GM18508 (cell line): ENCODE data around the gene WNT11.

Experiments used
- ATAC-seq: cut with Tn5 transposase; IDR thresholded peaks from one replicate; pipeline ENCODE4 v1.9.1; 2021; ENCODE audit warnings: moderate number of reproducible peaks; ENCODE audit not compliant: insufficient read depth, unreplicated experiment

Gene WNT11

GRCh38 chr11:76184551-76184993 lies 21.7 kb downstream of the WNT11 start:
- ATAC-seq: no peak

- ATAC-seq: no peak
Observed at GRCh38 chr11:76181371-76181770, 24.9 kb downstream of the WNT11 start.

- no peak for ATAC-seq
Observed at GRCh38 chr11:76179147-76179546, 27.2 kb downstream of the WNT11 start.

- ATAC-seq: no peak
Observed at GRCh38 chr11:76177250-76177686, 29.0 kb downstream of the WNT11 start.

GRCh38 chr11:76176463-76176862 lies 29.8 kb downstream of the WNT11 start:
- no peak for ATAC-seq

GRCh38 chr11:76175783-76176182 lies 30.5 kb downstream of the WNT11 start:
- ATAC-seq: no peak

GRCh38 chr11:76174330-76174729 lies 32.0 kb downstream of the WNT11 start:
- no peak for ATAC-seq

- no peak for ATAC-seq
Observed at GRCh38 chr11:76173663-76174062, 32.6 kb downstream of the WNT11 start.

GRCh38 chr11:76172583-76172982 lies 33.7 kb downstream of the WNT11 start:
- no peak for ATAC-seq

- ATAC-seq: no peak
Observed at GRCh38 chr11:76170468-76170867, 35.8 kb downstream of the WNT11 start.

- no peak for ATAC-seq
Observed at GRCh38 chr11:76169473-76169896, 36.8 kb downstream of the WNT11 start.

GRCh38 chr11:76167590-76167989 lies 38.7 kb downstream of the WNT11 start:
- ATAC-seq: no peak

GRCh38 chr11:76166314-76166713 lies 40.0 kb downstream of the WNT11 start:
- ATAC-seq: peak; percentile 38

- no peak for ATAC-seq
Observed at GRCh38 chr11:76164861-76165751, 41.2 kb downstream of the WNT11 start.

- no peak for ATAC-seq
Observed at GRCh38 chr11:76164081-76164480, 42.2 kb downstream of the WNT11 start.

GRCh38 chr11:76163289-76163880 lies 42.9 kb downstream of the WNT11 start:
- no peak for ATAC-seq

- ATAC-seq: no peak
Observed at GRCh38 chr11:76162336-76163288, 43.7 kb downstream of the WNT11 start.

GRCh38 chr11:76161261-76161961 lies 44.9 kb downstream of the WNT11 start:
- ATAC-seq: no peak

- ATAC-seq: no peak
Observed at GRCh38 chr11:76160856-76161255, 45.4 kb downstream of the WNT11 start.
